Neural crest cell (in vitro differentiated cells): ENCODE measurements around the gene TBX19. TPM values are rescaled to one million over a fixed set of nuclear protein-coding genes. Genes with fewer than 3 reads are reported as not detected.

ENCODE experiments used
- DNase-seq: peaks from one replicate; pipeline ENCODE4 v3.0.0; 2021; ENCODE audit warnings: low read depth, mixed read lengths, low spot score
- H3K27ac Mint-ChIP-seq: one replicate; pipeline ENCODE4 v1.8.0; 2021; ENCODE audit warnings: mild to moderate bottlenecking, mixed read lengths; ENCODE audit not compliant: unreplicated experiment
- H3K27me3 Mint-ChIP-seq: 2 replicates; pipeline ENCODE4 v1.8.0; 2021; ENCODE audit warnings: low read depth, mild to moderate bottlenecking, mixed read lengths
- H3K36me3 Mint-ChIP-seq: 2 replicates; pipeline ENCODE4 v1.8.0; 2021; ENCODE audit warnings: low read depth, mild to moderate bottlenecking, mixed read lengths
- H3K4me1 Mint-ChIP-seq: 2 replicates; pipeline ENCODE4 v1.8.0; 2021; ENCODE audit warnings: mixed read lengths
- H3K4me3 Mint-ChIP-seq: one replicate; pipeline ENCODE4 v1.8.0; 2021; ENCODE audit warnings: mild to moderate bottlenecking, mixed read lengths
- H3K9me3 Mint-ChIP-seq: 2 replicates; pipeline ENCODE4 v1.8.0; 2021; ENCODE audit warnings: mixed read lengths
- total RNA-seq: library from RNA; stranded (reverse); gene quantifications from 2 replicates; pipeline ENCODE4 v1.2.1, GENCODE V29; 2021
- TF ChIP-seq, protein P1 (sequence below): fragments of 200-600 bp; sonication (generic); conservative IDR thresholded peaks from 2 replicates; pipeline ENCODE4 v1.5.0; 2021; ENCODE audit warnings: antibody characterized with exemption, mild to moderate bottlenecking

TBX19 gene
- total RNA-seq, 1 donor from 2014 or later: 0.68 TPM

DNA sequence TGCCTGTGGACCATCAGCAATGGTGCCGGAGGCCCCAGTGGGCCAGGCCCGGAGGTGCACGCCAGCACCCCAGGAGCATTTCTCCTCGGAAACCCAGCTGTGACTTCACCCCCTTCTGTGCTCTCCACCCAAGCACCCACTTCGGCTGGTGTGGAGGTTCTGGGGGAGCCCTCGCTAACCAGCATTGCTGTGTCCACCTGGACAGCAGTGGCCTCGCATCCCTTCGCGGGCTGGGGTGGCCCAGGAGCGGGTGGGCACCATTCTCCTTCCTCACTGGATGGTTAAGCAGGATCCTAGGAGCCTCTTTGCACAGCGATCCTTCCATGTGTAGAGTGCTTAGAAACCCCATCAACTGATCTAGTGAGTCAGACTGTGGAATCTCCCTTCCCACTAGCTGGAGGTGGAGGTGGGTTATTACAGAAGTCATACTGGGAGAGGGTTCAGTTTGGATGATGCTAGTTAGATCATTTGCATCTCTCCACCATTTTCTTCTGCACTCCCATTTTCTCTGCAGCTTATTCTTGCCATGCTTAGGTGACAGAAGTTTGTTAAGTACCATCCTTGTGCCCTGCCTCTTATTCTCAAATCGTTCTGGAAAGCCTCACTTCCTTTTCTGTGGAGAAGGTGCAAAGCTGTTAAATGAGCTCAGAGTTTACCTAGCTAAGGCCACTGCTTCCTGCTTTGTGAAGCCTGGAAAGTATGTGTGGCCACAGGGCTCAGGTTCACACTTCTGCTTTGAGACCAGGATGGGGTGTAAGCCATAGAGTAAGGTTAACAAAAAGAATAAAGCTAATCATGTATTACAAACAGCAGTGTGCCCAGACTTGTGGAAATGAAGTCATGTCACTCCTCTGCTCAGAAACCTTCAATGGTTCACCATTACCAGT lies 32.3 kb downstream of the TBX19 start:
- peaks cover 3% of the 10 kb centered on the region for H3K9me3 Mint-ChIP-seq
- no peak overlapping the region for H3K4me3 Mint-ChIP-seq
- H3K4me1 Mint-ChIP-seq: no peaks in the 10 kb centered on the region
- H3K36me3 Mint-ChIP-seq: peaks cover 3% of the 10 kb centered on the region
- DNase-seq: no peak
- TF ChIP-seq, protein P1, sequence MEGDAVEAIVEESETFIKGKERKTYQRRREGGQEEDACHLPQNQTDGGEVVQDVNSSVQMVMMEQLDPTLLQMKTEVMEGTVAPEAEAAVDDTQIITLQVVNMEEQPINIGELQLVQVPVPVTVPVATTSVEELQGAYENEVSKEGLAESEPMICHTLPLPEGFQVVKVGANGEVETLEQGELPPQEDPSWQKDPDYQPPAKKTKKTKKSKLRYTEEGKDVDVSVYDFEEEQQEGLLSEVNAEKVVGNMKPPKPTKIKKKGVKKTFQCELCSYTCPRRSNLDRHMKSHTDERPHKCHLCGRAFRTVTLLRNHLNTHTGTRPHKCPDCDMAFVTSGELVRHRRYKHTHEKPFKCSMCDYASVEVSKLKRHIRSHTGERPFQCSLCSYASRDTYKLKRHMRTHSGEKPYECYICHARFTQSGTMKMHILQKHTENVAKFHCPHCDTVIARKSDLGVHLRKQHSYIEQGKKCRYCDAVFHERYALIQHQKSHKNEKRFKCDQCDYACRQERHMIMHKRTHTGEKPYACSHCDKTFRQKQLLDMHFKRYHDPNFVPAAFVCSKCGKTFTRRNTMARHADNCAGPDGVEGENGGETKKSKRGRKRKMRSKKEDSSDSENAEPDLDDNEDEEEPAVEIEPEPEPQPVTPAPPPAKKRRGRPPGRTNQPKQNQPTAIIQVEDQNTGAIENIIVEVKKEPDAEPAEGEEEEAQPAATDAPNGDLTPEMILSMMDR: no peak
- H3K27ac Mint-ChIP-seq: no peak overlapping the region
- no peaks in the 10 kb centered on the region for H3K27me3 Mint-ChIP-seq

DNA sequence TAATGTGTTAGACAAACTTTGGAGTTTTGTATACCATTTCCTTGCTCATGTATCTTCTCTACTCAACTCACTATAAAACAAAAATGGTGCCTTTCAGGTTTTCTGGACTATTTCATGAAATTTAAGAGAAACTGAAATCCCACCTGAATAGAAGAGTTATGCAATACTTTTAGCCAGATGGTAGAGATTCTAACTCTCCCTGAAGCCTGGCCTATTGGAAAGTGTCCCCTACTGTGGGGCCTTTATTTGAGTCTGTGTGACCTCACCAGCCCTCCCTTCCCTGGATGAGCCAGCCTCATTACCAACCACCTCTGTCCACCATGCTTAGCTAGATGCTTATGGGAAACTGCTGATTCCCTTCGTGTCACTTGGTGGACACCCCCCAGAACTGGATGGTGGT lies 35.5 kb downstream of the TBX19 start:
- Mint-ChIP-seq H3K4me3 (no peak overlapping the region), H3K9me3 (peaks cover 3% of the 10 kb centered on the region), H3K27ac (no peak overlapping the region), H3K36me3 (peaks cover 3% of the 10 kb centered on the region), H3K4me1 (no peaks in the 10 kb centered on the region), H3K27me3 (no peaks in the 10 kb centered on the region)
- DNase-seq: no peak
- TF ChIP-seq, protein P1: no peak

DNA sequence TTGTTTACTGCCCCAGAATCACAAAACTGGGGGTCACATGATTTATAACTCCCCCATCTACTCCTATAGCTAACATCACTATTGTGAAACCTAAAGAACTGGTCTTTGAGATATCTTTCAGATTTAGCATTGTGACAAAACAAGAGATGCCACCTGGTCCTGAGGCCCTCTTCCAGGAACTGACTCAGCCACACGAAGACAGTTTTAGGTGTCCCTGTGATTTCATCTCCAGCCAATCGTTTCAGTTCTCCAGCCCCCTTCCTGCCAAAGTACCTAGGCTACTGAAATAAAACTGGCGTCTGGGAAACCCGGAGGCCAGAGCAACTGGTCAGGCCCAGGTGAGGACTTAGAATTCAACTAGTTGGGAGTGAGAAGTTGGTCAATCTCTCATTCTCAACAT lies 36.6 kb downstream of the TBX19 start:
- TF ChIP-seq, protein P1: no peak
- no peaks in the 10 kb centered on the region for H3K27me3 Mint-ChIP-seq
- peaks cover 3% of the 10 kb centered on the region for H3K36me3 Mint-ChIP-seq
- DNase-seq: no peak
- peaks cover 8% of the 10 kb centered on the region for H3K9me3 Mint-ChIP-seq
- H3K4me3 Mint-ChIP-seq: no peak overlapping the region
- no peaks in the 10 kb centered on the region for H3K4me1 Mint-ChIP-seq
- no peak overlapping the region for H3K27ac Mint-ChIP-seq

DNA sequence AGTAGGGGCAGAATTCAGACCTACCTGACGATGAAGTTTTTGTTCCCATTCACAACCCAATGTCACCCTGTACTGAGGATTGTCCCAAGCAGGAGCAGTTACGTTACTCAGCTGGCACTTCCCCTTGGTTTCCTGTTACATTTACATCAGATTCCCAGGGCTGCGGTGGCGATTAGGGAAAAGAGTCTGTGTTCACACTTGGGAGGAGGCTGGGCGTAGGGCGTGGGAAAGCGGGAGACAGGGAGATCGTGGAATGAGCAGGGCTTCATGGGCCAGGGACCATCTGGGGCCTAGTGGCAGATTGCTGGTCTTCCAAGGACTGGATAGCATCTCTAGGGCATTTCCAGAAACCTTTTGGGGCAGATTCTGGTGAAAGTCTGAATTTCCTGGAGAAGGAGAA lies 39.0 kb downstream of the TBX19 start:
- H3K27ac Mint-ChIP-seq: no peak overlapping the region
- peaks cover 8% of the 10 kb centered on the region for H3K9me3 Mint-ChIP-seq
- no peaks in the 10 kb centered on the region for H3K27me3 Mint-ChIP-seq
- DNase-seq: no peak
- no peak overlapping the region for H3K4me3 Mint-ChIP-seq
- TF ChIP-seq, protein P1: no peak
- H3K36me3 Mint-ChIP-seq: peaks cover 3% of the 10 kb centered on the region
- no peaks in the 10 kb centered on the region for H3K4me1 Mint-ChIP-seq

DNA sequence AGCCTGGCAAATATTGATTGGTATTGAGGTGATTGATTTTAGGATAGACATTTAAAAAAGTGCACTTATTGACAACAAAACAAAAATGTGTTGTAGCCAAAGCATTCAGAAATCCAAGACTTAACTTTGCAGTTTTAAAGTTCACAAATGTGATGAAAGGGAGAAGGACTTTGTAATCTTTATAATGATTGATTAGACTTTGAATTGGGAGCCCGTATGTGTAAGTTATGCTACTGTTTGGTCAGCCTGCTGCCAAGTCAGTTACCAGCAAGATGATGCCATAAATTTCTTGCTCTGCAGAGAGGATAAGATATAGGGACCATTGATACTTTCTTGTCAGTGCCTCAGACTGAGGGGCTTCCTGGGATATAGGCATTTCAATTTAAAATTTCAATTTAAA lies 39.5 kb downstream of the TBX19 start:
- TF ChIP-seq, protein P1: no peak
- DNase-seq: no peak
- no peak overlapping the region for H3K4me3 Mint-ChIP-seq
- H3K9me3 Mint-ChIP-seq: peaks cover 11% of the 10 kb centered on the region
- H3K27me3 Mint-ChIP-seq: no peaks in the 10 kb centered on the region
- H3K27ac Mint-ChIP-seq: no peak overlapping the region
- no peaks in the 10 kb centered on the region for H3K4me1 Mint-ChIP-seq
- H3K36me3 Mint-ChIP-seq: peaks cover 3% of the 10 kb centered on the region
